ENCODE data around the gene CLMN.
"Not testable (repeated sequence)": the region's sequence is repeated elsewhere in the genome, so short reads cannot be mapped to it uniquely, and the experiment has no call there.

Gene CLMN

DNA sequence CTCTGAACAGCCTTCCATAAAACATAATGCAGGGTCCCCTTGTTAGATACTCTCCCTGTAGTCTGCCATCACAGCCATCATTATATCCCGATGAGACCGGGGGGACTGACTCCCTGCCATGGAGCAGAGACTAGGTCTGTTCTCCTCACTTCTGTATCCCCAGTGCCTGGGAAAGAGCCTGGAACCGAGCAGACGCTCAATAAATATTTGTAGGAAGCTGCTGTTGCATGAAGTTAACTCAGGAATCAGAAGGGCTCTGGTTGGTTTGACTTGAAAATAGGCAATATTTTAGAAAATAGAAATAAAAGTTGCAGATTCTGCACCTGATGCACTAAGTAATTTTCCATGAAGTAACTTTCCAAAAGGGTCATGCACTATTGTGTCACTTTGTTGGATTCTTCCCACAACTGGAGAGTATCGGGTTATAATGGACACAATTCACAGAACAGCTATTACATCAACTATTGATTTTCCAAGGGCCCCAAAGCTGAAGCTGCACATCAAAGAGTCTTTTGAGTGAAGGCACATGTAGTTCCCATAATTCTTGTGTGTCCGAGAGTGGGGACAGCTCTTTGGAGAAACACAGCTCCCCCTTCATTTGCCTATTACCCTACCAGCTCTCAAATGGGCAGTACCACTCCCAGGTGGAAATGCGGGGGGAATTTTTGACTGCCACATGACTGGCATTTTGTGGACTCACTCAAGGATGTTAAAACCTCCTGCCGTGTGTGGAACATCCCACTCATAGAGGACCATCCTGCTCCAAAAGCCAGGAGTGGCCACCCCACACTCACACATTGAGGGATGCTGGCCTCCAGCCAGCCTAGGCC lies 18.8 kb downstream of the CLMN start:
- no peak for DNase-seq

DNA sequence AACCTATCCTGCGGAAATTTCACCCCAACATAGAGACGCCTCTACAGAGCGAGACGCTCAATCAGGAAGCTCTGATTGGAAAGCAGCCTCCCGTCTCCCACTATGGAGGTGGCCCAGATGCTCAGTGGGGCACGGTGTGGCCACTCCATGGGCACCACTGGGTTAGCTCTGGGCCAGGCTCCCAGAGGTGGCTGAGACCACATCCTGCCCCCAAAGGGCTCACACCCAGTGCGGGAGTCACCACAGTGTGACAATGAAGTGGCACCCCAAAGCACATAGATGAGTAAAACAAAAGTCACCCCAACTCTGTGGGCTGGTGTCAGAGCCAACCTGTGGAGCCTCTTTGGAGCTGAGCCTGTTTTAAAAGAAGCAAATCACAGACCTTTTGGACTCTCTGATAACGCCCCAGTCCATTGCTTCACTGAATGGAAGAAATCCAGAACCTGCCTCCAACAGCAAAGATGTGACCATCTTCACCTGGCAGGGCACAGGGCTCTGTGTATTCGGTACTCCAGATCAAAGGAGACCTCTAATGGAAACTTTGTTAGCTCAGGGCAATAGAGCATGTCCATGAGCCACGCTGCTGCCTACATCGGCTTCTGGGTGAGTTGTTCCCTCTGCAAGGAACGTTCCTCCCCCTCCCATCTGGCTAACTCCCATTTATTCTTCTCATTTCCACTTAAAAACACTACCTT lies 19.6 kb downstream of the CLMN start:
- DNase-seq, result no peak

DNA sequence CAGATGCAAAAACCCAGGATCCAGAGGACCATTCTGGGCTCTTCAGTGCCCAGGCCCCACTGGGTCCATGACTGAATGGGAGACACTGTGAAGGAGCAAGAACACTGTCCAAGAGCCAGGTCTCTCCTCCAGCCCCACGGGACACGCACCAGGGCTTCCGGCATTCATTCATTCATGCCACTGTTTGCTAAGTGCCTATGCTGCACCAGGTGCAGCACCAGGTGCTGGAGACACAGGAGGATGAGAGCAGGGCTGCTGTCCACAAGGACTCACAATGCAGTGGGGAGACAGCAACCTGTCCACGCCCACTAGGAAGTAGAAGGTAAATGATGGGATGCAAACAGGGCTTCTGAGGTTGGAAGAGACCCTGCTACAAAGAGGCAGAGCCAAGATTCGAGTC lies 20.4 kb downstream of the CLMN start:
- DNase-seq, result no peak

DNA sequence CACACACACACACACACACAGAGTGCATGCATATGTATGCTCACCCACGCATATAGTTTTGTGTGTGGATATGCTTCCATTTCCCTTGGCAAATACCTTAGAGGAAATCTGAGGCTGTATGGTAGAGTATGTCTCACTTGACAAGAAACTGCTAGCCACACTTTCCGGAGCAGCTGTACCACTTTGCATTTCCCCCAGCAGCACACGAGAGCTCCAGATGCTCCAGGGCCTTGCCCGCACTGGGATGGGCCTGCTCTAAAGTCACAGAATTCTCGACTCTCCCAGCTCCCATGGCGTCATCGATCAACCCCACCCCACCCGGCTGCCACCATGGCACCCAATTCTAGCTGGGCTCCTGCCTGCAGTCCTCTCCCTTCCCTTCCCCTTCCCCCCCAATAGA lies 21.9 kb downstream of the CLMN start:
- no peak for DNase-seq

GRCh38 chr14:95296966-95297365 lies 22.7 kb downstream of the CLMN start:
- DNase-seq, result no peak

- DNase-seq, result no peak
Observed at GRCh38 chr14:95295600-95296376, 23.9 kb downstream of the CLMN start.

- DNase-seq, result no peak
Observed at GRCh38 chr14:95294834-95295599, 24.7 kb downstream of the CLMN start.

DNA sequence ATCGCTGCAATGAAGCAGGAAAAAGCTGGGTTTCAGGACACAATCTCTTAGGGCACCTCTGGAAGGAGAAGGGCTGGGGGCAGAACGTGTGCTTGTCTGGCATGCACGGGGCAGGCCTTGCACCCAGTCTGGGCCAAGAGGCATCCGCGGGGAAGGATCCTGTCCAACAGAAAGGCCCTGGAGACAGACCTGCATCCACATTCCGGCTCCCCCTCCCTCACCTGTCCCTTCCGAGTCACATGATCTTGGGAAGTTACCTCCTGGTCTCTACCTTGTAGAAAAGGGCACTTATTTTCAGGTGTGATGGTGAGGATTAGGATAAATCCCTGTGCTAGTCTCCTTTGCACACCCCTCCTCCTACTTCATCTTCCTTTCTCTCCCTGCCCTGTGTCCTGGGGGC lies 25.4 kb downstream of the CLMN start:
- no peak for DNase-seq

GRCh38 chr14:95293449-95293848 lies 26.3 kb downstream of the CLMN start:
- no peak for DNase-seq

DNA sequence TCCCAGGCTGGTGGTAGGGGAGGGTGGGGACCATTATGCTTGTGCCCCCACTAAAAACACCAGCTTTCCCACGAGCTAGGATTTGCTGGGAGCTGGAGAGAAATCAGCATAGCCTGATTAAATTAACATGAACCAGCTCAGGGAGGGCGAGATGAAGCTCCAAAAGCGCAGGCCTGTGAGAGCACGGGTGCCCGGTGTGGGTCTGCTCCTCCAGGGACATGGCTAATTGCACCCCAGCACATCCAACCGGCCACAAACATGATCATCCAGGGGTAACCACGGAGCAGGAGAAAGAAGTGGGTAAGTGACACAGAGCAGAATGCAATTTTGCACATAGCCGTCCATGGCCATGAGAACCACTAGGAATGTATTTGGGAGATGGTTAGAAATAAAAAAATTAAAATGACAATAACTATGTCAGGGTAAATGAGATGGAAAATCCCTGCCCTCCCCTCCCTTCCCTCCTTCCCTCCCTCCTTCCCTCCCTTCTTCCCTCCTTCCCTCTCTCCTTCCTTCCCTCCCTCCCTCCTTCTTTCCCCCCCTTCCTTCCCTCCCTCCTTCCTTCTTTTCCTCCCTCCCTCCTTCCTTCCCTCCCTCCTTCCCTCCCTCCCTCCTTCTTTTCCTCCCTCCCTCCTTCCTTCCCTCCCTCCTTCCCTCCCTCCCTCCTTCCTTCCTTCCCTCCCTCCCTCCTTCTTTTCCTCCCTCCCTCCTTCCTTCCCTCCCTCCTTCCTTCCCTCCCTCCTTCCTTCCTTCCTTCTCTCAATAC lies 26.9 kb downstream of the CLMN start:
- no peak for DNase-seq

- DNase-seq, result peak; percentile 44
Observed at GRCh38 chr14:95291859-95292542, 27.7 kb downstream of the CLMN start.

GRCh38 chr14:95290871-95291431 lies 28.8 kb downstream of the CLMN start:
- no peak for DNase-seq

- no peak for DNase-seq
Observed at GRCh38 chr14:95290021-95290420, 29.7 kb downstream of the CLMN start.

DNA sequence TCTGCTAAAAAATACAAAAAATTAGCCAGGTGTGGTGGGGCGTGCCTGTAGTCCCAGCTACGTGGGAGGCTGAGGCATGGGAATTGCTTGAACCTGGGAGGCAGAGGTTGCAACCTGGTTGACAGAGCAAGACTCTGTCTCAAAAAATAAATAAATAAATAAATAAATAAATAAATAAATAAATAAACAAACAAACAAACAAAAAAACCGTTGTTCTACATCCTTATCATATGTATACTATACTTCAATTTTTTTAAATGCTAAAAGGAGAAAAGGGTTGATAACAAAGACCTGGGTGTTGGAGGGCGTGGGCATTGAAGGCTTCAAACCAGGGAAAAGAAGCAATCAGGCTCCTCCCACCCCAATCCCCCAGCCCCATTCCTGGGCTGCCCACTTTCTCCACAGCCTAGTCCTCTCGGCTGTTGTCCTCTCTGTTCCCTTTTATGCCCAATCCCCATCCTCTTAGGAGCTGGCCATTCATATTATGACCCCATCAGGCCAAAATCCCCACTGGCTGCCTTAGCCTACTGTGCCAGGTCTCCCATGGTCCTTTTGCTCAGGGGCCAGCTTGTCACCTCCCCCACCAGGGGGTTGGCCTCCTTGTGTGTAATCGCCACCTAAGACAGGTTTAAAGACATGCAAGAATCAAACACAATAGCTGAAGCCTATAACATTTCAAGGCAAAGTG lies 30.2 kb downstream of the CLMN start:
- DNase-seq, result no peak

GRCh38 chr14:95288672-95289322 lies 30.9 kb downstream of the CLMN start:
- no peak for DNase-seq

DNA sequence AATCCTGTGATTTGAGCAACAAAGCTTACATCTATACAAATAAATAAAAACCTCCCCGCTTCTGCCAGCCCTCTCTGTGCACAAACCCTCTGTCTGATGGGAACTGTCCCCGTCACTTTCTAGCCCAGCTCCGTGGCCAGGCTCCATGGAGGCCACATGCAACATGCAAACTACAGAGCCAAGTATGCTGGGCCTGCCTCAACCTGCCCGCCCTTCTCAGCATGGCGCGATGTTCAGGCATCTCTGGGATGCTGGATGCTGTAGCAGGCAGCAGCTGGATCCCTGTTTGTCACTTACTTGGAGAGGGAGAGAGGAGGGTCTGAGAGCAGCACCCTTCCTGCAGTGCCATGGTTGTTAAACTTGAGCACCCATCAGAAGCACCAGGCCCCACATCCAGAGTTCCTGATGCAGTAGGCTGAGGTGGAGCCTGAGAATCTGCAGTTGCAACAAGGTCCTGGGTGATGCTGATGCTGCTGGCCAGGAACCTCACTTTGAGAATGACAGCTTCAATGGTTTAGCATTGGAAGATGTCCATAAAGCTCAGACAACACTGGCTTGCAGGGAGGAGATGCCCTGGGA lies 32.4 kb downstream of the CLMN start:
- DNase-seq, result no peak

GRCh38 chr14:95286645-95287044 lies 33.1 kb downstream of the CLMN start:
- DNase-seq, result no peak

- DNase-seq, result no peak
Observed at GRCh38 chr14:95285566-95285965, 34.1 kb downstream of the CLMN start.

DNA sequence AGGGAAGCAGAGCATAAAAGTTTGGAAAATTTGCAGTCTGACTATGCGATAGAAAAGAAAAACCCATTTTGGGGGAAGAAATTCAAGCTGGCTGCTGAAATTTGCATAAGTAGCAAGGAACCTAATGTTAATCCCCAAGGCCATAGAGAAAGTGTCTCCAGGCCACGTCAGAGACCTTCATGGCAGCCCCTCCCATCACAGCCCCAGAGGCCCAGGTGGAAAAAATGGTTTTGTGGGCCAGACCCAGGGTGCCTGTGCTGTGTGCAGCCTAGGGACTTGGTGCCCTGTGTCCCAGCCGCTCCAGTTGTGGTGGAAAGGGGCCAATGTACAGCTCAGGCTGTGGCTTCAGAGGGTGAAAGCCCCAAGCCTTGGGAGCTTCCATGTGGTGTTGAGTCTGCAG lies 35.9 kb downstream of the CLMN start:
- not testable (repeated sequence) for DNase-seq

DNA sequence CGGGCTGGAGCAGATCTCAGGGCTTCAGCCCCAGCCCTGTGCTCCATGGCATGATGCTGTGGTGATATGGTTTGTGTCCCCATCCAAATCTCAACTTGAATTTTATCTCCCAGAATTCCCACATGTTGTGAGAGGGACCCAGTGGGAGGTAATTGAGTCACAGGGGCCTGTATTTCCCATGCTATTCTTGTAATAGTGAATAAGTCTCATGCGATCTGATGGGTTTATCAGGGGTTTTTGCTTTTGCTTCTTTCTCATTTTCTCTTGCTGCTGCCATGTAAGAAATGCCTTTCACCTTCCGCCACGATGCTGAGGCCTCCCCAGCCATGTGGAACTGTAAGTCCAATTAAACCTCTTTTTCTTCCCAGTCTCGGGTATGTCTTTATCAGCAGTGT lies 36.7 kb downstream of the CLMN start:
- DNase-seq, result not testable (repeated sequence)

All from activated CD4-positive, alpha-beta T cell treated with anti-CD3 and anti-CD28 coated beads for 48 hours (primary cell).